CD8-positive, alpha-beta memory T cell (primary cell): ENCODE data around the gene IL11. TPM values are rescaled to one million over a fixed set of nuclear protein-coding genes. Genes with fewer than 3 reads are reported as not detected.

Experiments used
- CTCF ChIA-PET: fragments of 350-600 bp; sonication (Branson Sonifier 250); formaldehyde crosslinking; loops from one replicate; lab custom pipeline; 2021; ENCODE audit warnings: antibody characterized with exemption; lab: Charles Lee
- POLR2A ChIA-PET: fragments of 350-600 bp; sonication (Branson Sonifier 250); formaldehyde crosslinking; loops from one replicate; lab custom pipeline; 2021; ENCODE audit warnings: antibody characterized with exemption; lab: Charles Lee
- DNase-seq, 5 donors: peaks; one replicate each; pipeline versions ENCODE4 v3.0.0 to v3.0.0-alpha.2; 2020 to 2022; ENCODE audit warnings: mixed read lengths in 1 of 5
- H3K27ac ChIP-seq: one replicate; pipeline ENCODE4 v1.7.0; 2013; ENCODE audit warnings: low read depth, mild to moderate bottlenecking, low read length, moderate library complexity
- H3K27me3 ChIP-seq: 2 replicates; pipeline ENCODE4 v1.7.0; 2013; ENCODE audit warnings: low read length, mild to moderate bottlenecking; ENCODE audit not compliant: insufficient read depth, poor library complexity, severe bottlenecking
- H3K36me3 ChIP-seq: 2 replicates; pipeline ENCODE4 v1.7.0; 2013; ENCODE audit warnings: mild to moderate bottlenecking, low read length, moderate library complexity; ENCODE audit not compliant: insufficient read depth
- H3K4me1 ChIP-seq: 2 replicates; pipeline ENCODE4 v1.7.0; 2013; ENCODE audit warnings: mild to moderate bottlenecking, low read length, moderate library complexity; ENCODE audit not compliant: insufficient read depth
- H3K4me3 ChIP-seq: 2 replicates; pipeline ENCODE4 v1.7.0; 2013; ENCODE audit warnings: mild to moderate bottlenecking, low read length
- H3K9me3 ChIP-seq: 2 replicates; pipeline ENCODE4 v1.7.0; 2013; ENCODE audit warnings: mild to moderate bottlenecking, low read length
- H3K27ac Mint-ChIP-seq, 8 donors: one replicate each; pipeline ENCODE4 v1.8.0; 2020 to 2021; ENCODE audit warnings: mixed read lengths in 8 of 8, mild to moderate bottlenecking in 6 of 8, inconsistent platforms in 3 of 8, moderate library complexity in 3 of 8
- H3K27me3 Mint-ChIP-seq, 2 donors: one replicate each; pipeline ENCODE4 v1.8.0; 2020 to 2021; ENCODE audit warnings: mixed read lengths in 2 of 2, mild to moderate bottlenecking in 1 of 2, moderate library complexity in 1 of 2
- H3K36me3 Mint-ChIP-seq, 3 donors: one replicate each; pipeline ENCODE4 v1.8.0; 2020 to 2021; ENCODE audit warnings: mixed read lengths in 3 of 3, inconsistent platforms in 1 of 3, mild to moderate bottlenecking in 1 of 3
- H3K4me1 Mint-ChIP-seq, 3 donors: one replicate each; pipeline ENCODE4 v1.8.0; 2020 to 2021; ENCODE audit warnings: mixed read lengths in 3 of 3, inconsistent platforms in 1 of 3, mild to moderate bottlenecking in 1 of 3
- H3K4me3 Mint-ChIP-seq, 7 donors: one replicate each; pipeline ENCODE4 v1.8.0; 2020 to 2021; ENCODE audit warnings: mixed read lengths in 7 of 7, mild to moderate bottlenecking in 6 of 7, moderate library complexity in 4 of 7, inconsistent platforms in 2 of 7
- H3K9me3 Mint-ChIP-seq, 5 donors: one replicate each; pipeline ENCODE4 v1.8.0; 2020 to 2022; ENCODE audit warnings: mixed read lengths in 5 of 5, mild to moderate bottlenecking in 3 of 5, moderate library complexity in 2 of 5, inconsistent platforms in 1 of 5
- polyA plus RNA-seq: library from polyadenylated mRNA; unstranded; fragments of 300-500 nt; fragmentation: Illumina TruSeq; gene quantifications from one replicate; pipeline ENCODE4 v1.2.3, GENCODE V29; 2021
- total RNA-seq, 2 experiments: library from RNA; stranded (reverse); gene quantifications; one replicate each; pipeline ENCODE4 v1.2.3, GENCODE V29; 2021

Gene IL11
- total and polyA plus RNA-seq, 3 experiments from 2014 or later: 0.27 to 0.37 TPM; not detected in 1

DNA sequence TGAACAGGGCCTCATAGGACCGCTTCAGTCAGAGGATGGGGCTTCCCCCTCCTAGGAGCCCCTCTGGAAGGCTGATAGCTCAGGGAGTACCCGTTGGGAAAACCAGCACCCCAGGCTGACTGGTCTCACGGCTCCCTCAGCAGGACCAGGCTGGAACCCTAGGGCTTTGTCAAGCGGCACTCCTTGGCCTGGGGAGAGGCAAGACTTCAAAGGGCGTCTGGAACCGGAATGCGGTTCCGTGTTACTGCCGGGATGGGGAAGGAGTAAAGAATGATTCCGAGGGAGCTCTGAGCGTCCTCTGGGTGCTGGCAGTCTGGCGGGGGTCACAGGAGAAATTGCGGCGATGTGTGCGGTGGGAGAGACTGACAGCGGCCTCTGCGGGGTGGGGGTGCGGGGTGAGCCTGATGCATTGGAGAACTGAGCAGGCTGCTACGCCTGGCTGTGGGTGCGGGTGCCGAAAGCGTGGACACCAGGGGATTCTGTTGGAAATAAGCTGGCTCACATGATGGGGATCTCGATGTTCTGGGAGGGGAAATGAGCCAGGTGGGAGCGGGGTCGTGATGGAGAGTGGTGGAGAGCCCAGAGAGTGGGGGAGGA, 17.6 kb downstream of the IL11 start:
- Histone ChIP-seq H3K4me1 (peaks cover 13% of the 10 kb centered on the region), H3K27me3 (peaks cover 22% of the 10 kb centered on the region), H3K4me3 (no peak overlapping the region), H3K36me3 (no peaks in the 10 kb centered on the region), H3K9me3 (no peaks in the 10 kb centered on the region), H3K27ac (no peak overlapping the region)
- Mint-ChIP-seq H3K27me3 (peaks cover 27 to 47% of the 10 kb centered on the region in 2 donors), H3K36me3 (no peaks in the 10 kb centered on the region), H3K4me3 (peak overlapping the region; percentile 11 to 88 (median 81)), H3K9me3 (no peaks in the 10 kb centered on the region), H3K4me1 (peaks cover 17 to 38% (median 24%) of the 10 kb centered on the region in 3 donors), H3K27ac (peak overlapping the region in 4 of 8 donors; percentile 54 to 70 (median 57))
- ChIA-PET POLR2A (interaction anchor here (2.3 kb wide), 1 partner anchor 13 kb away, joined by 6 read pairs; the partner anchor contains the start of gene KMT5C), CTCF (interaction anchor here (1.4 kb wide), 1 partner anchor 13 kb away, joined by 4 read pairs; the partner anchor contains the start of gene KMT5C)
- no peak for DNase-seq

DNA sequence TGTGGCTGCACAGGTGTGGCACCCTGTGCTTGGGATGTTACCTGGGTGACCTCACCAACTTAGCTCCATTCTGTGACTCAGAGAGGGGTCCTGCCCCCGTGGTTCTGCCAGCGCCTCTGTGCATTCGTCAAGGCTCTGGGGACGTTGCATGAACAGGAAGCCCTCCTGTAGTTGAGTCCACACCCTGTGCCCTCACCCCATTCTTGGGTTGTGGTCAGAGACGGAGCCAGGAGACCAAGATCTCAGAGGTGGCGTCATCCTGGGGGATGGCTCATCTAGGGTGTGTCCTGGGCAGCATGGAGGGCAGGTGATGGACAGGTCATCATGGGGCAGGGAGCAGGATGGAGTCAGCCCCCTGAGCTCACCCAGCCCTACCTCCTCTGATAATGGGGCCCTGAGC, 18.2 kb downstream of the IL11 start:
- ChIA-PET CTCF (no interaction called here), POLR2A (interaction anchor here (2.3 kb wide), 1 partner anchor 13 kb away, joined by 6 read pairs; the partner anchor contains the start of gene KMT5C)
- Histone ChIP-seq H3K4me1 (peaks cover 13% of the 10 kb centered on the region), H3K36me3 (no peaks in the 10 kb centered on the region), H3K27me3 (peaks cover 22% of the 10 kb centered on the region), H3K27ac (no peak overlapping the region), H3K9me3 (no peaks in the 10 kb centered on the region), H3K4me3 (no peak overlapping the region)
- Mint-ChIP-seq H3K36me3 (no peaks in the 10 kb centered on the region), H3K4me3 (peak overlapping the region in 3 of 7 donors; percentile 12 to 72 (median 32)), H3K27me3 (peaks cover 27 to 42% of the 10 kb centered on the region in 2 donors), H3K4me1 (peaks cover 17 to 38% (median 24%) of the 10 kb centered on the region in 3 donors), H3K9me3 (no peaks in the 10 kb centered on the region), H3K27ac (peak overlapping the region in 1 of 8 donors; percentile 55)
- DNase-seq: no peak

DNA sequence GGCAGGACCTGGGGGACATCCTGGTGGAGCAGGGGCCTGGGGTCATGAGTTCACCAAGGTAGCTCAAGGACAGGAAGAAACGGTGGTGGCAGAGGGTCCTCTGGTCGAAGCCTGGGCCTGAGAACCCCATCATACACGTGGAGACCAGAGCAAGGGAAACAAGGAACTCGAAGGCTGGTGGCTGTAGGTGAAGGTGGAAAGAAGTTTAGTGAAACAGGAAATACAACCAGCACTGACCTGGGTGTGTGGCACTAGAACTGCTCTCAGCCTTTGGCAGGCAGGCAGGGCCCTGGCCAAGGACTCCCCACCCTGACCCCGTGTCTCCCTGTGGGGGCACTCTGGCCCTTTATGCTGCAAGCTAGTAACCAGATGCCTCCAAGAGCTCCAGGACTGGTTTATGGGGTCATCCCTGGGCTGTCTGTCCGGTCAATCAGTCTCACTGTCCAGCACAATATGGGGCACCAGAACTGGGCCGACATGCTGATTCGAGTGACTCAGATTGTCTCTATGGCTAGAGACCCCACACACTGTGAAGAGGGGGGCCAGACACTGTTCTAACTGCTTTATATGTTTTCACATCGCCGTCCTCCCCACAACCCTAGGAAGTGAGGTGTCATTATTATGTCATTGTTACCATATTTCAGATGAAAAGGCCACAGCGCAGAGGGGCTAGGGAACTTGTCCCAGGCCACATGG, 19.5 kb downstream of the IL11 start:
- Histone ChIP-seq H3K9me3 (no peaks in the 10 kb centered on the region), H3K27me3 (peaks cover 22% of the 10 kb centered on the region), H3K4me1 (peaks cover 13% of the 10 kb centered on the region), H3K36me3 (no peaks in the 10 kb centered on the region), H3K27ac (no peak overlapping the region), H3K4me3 (no peak overlapping the region)
- H3K27me3 Mint-ChIP-seq: peaks cover 27 to 40% of the 10 kb centered on the region in 2 donors
- H3K4me3 Mint-ChIP-seq: no peak overlapping the region
- no peak for DNase-seq
- H3K27ac Mint-ChIP-seq: peak overlapping the region in 1 of 8 donors; percentile 14
- no peaks in the 10 kb centered on the region for H3K9me3 Mint-ChIP-seq
- peaks cover 17 to 38% (median 24%) of the 10 kb centered on the region in 3 donors for H3K4me1 Mint-ChIP-seq
- H3K36me3 Mint-ChIP-seq: no peaks in the 10 kb centered on the region
- ChIA-PET CTCF (no interaction called here), POLR2A (interaction anchor here (2.3 kb wide), 1 partner anchor 12 kb away, joined by 6 read pairs; the partner anchor contains the start of gene KMT5C)

DNA sequence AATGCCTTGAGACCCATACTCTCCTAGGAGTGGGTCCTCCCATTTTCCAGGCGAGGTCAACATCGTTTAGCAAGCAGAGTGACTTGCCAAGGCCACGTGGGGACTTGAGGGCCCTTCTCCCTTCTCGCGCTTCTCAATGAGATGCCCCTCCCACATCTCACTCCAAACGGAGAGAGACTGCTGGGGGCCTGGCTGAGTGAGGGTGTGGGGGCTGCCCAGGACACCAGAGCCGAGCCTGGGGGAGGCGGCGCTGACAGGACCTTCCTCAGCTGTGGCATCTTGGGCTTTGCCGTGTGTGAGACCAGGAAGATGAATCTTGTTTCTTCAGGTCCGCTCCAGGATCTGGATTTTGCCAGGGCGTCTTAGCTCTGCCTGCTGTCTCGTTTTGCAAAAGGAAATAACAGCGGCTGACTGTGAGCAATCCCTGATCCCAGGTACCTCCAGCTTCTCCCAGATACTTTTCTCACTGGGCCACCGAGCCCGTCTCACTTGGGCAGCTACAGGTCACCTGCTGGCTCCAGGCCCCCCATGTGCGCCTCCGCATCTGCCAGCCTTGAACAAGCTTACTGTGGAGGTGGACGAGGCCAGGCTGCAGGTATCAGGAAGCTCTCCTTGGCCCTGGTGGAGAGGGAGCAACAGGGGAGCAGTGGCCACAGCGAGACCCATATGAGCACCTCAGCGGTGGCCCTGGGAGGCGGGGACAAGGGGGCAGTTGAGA, 21.8 kb downstream of the IL11 start:
- DNase-seq: no peak
- Histone ChIP-seq H3K27ac (no peak overlapping the region), H3K4me1 (peaks cover 7% of the 10 kb centered on the region), H3K36me3 (no peaks in the 10 kb centered on the region), H3K27me3 (peaks cover 21% of the 10 kb centered on the region), H3K4me3 (no peak overlapping the region), H3K9me3 (no peaks in the 10 kb centered on the region)
- no peak overlapping the region for H3K4me3 Mint-ChIP-seq
- peaks cover 24 to 34% of the 10 kb centered on the region in 2 donors for H3K27me3 Mint-ChIP-seq
- H3K9me3 Mint-ChIP-seq: no peaks in the 10 kb centered on the region
- POLR2A ChIA-PET: no interaction called here
- CTCF ChIA-PET: no interaction called here
- H3K27ac Mint-ChIP-seq: no peak overlapping the region
- H3K4me1 Mint-ChIP-seq: peaks cover 11 to 26% (median 21%) of the 10 kb centered on the region in 3 donors
- H3K36me3 Mint-ChIP-seq: peaks cover 0 to 9% (median 2%) of the 10 kb centered on the region in 3 donors

DNA sequence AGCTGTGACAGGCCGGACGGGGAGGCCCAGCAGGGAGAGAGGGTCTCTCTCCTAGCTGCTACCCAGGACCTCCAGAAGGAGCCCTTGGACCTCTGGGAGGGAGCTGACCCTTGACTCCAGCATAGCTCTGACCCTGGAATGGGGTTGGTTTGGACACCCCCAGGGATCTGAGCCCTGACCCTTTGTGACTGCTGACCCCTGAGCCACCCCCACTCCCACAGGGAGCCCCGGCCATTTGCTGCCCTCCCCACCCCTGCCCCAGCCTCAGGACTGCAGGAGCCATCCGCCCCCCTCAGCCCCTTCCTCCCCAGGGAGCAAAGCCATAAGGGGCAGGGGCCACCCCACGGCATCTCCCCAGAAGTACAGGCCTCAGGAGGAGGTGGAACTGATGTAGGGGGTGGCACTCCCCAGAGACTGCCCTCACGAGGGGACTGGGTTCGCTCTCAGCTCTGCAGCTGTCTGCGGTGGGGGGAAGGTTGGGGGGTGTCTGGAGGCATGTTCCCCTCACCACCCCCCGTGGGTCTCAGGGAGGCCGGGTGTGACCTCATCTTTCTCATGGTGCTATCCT, 22.7 kb downstream of the IL11 start:
- H3K27me3 Mint-ChIP-seq: peaks cover 15 to 25% of the 10 kb centered on the region in 2 donors
- ChIA-PET CTCF (no interaction called here), POLR2A (no interaction called here)
- no peak overlapping the region for H3K4me3 Mint-ChIP-seq
- no peak for DNase-seq
- Histone ChIP-seq H3K36me3 (no peaks in the 10 kb centered on the region), H3K4me3 (no peak overlapping the region), H3K4me1 (no peaks in the 10 kb centered on the region), H3K27ac (no peak overlapping the region), H3K27me3 (peaks cover 12% of the 10 kb centered on the region), H3K9me3 (no peaks in the 10 kb centered on the region)
- H3K36me3 Mint-ChIP-seq: peaks cover 0 to 13% (median 2%) of the 10 kb centered on the region in 3 donors
- peaks cover 2 to 16% (median 11%) of the 10 kb centered on the region in 3 donors for H3K4me1 Mint-ChIP-seq
- H3K9me3 Mint-ChIP-seq: no peaks in the 10 kb centered on the region
- peak overlapping the region in 1 of 8 donors; percentile 12 for H3K27ac Mint-ChIP-seq

DNA sequence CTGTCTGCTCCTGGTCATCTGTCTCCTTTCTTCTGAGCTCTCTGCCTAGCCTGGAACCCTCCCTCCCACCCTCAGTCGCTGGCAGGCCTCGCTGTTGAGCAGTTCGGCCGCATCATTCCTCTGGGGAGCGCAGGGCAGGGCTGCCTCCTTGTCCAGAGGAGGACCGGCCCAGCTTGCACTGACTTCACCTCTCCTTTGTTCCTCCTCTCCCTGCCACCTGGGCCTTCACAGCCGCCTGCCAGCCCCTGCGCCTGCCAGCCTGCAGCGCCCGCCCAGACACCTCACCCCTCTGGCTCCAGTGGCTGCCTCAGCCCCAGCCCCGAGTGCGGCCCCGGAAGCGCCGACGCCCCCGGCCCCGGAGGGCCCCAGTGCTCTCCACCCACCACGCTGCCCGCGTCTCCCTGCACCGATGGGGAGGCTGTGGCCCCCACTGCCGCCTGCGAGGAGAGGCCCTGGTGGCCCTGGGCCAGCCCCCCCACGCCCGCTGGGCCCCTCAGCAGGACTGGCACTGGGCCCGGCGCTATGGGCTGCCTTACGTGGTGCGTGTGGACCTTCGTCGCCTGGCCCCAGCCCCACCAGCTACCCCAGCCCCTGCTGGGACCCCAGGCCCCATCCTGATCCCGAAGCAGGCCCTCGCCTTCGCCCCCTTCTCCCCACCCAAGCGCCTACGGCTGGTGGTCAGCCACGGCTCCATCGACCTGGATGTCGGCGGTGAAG, 23.4 kb downstream of the IL11 start:
- Mint-ChIP-seq H3K4me1 (peaks cover 0 to 10% (median 7%) of the 10 kb centered on the region in 3 donors), H3K36me3 (peaks cover 0 to 16% (median 2%) of the 10 kb centered on the region in 3 donors), H3K4me3 (no peak overlapping the region), H3K27ac (no peak overlapping the region), H3K9me3 (no peaks in the 10 kb centered on the region), H3K27me3 (peaks cover 11 to 18% of the 10 kb centered on the region in 2 donors)
- no peak for DNase-seq
- no peak overlapping the region for H3K4me3 ChIP-seq
- H3K27me3 ChIP-seq: peaks cover 5% of the 10 kb centered on the region
- H3K27ac ChIP-seq: no peak overlapping the region
- ChIA-PET POLR2A (no interaction called here), CTCF (no interaction called here)
- no peaks in the 10 kb centered on the region for H3K9me3 ChIP-seq
- H3K36me3 ChIP-seq: no peaks in the 10 kb centered on the region
- H3K4me1 ChIP-seq: no peaks in the 10 kb centered on the region
